Sigmoid colon (tissue), 7 donors: Measurements from ENCODE around the gene NBEAL1. TPM values are rescaled to one million over a fixed set of nuclear protein-coding genes. Genes with fewer than 3 reads are reported as not detected.
"Not testable (repeated sequence)": the region's sequence is repeated elsewhere in the genome, so short reads cannot be mapped to it uniquely, and the experiment has no call there.

ENCODE experiments used
- DNase-seq: peaks from one replicate; pipeline ENCODE4 v3.0.0-alpha.2; 2019
- H3K27ac ChIP-seq, 4 donors: fragments of 200-600 bp; sonication (generic); one replicate each; pipeline ENCODE4 v1.5.1; 2016 to 2019; ENCODE audit warnings: mild to moderate bottlenecking in 1 of 4
- H3K27me3 ChIP-seq, 3 donors: fragments of 200-600 bp; sonication (generic); one replicate each; pipeline ENCODE4 v1.5.1; 2019; ENCODE audit warnings: mild to moderate bottlenecking in 1 of 3
- H3K36me3 ChIP-seq, 4 donors: fragments of 200-600 bp; sonication (generic); one replicate each; pipeline ENCODE4 v1.5.1; 2016 to 2019
- H3K4me1 ChIP-seq, 4 donors: fragments of 200-600 bp; sonication (generic); one replicate each; pipeline ENCODE4 v1.5.1; 2017 to 2019
- H3K4me3 ChIP-seq, 4 donors: fragments of 200-600 bp; sonication (generic); one replicate each; pipeline ENCODE4 v1.5.1; 2017 to 2019; ENCODE audit warnings: mild to moderate bottlenecking in 2 of 4, moderate library complexity in 1 of 4
- H3K9me3 ChIP-seq, 4 donors: fragments of 200-600 bp in 3 of 4; sonication (generic) in 3 of 4; one replicate each; pipeline versions ENCODE4 v1.5.1 to v1.6.1; 2013 to 2019
- EP300 ChIP-seq, 4 donors: sonication (generic); formaldehyde crosslinking; IDR thresholded peaks; one replicate each; pipeline ENCODE4 v1.6.1; 2017; ENCODE audit warnings: antibody characterized with exemption in 4 of 4
- POLR2A ChIP-seq, 2 donors: fragments of 450-650 bp; IDR thresholded peaks; one replicate each; pipeline ENCODE4 v1.6.1; 2016; ENCODE audit warnings: antibody characterized with exemption in 2 of 2, mild to moderate bottlenecking in 2 of 2, moderate library complexity in 2 of 2
- POLR2AphosphoS5 ChIP-seq, 4 donors: sonication (generic); formaldehyde crosslinking; IDR thresholded peaks; one replicate each; pipeline ENCODE4 v1.6.1; 2017; ENCODE audit warnings: antibody characterized with exemption in 4 of 4
- WGBS, 2 donors: extraction: QIAGEN DNeasy Blood & Tissue Kit; methylation state at CpG; one replicate each; pipeline ENCODE4 v1.1.7; 2013; 5-methylcytosine and 5-hydroxymethylcytosine counted together
- intact Hi-C: fragments of 100-400 bp; cut with DNase I; formaldehyde crosslinking; loops from one replicate; pipeline ENCODE4 v1.15.1; 2023
- polyA plus RNA-seq, 3 donors: library from polyadenylated mRNA; stranded (reverse); fragments of 200-250 nt; gene quantifications; one replicate each; pipeline ENCODE4 v1.2.3, GENCODE V29; 2013
- small RNA-seq, 3 donors: library from RNA; depleted of rRNA; stranded (forward); fragments of <200 nt; gene quantifications; one replicate each; pipeline ENCODE3, GENCODE V24; 2016
- total RNA-seq, 4 donors: library from RNA; depleted of rRNA; stranded (reverse); fragments of >200 nt; gene quantifications; one replicate each; pipeline ENCODE4 v1.1.0, GENCODE V29; 2016
- TF ChIP-seq, protein P1 (sequence below), 4 experiments: fragments of 450-650 bp in 3 of 4; fragments of 200-600 bp in 1 of 4; IDR thresholded peaks; one replicate each; pipeline ENCODE4 v1.5.1; 2016 to 2019; ENCODE audit warnings: antibody characterized with exemption in 4 of 4, mild to moderate bottlenecking in 3 of 4, moderate library complexity in 2 of 4
- donor health status: healthy with polysubstance abuse.
- donor health status: Bipolar disorder and iron deficiency.
- donor health status: healthy.

The NBEAL1 gene
- total and polyA plus RNA-seq, 7 donors, result 8.5 to 39.1 (median 22.7) TPM

DNA sequence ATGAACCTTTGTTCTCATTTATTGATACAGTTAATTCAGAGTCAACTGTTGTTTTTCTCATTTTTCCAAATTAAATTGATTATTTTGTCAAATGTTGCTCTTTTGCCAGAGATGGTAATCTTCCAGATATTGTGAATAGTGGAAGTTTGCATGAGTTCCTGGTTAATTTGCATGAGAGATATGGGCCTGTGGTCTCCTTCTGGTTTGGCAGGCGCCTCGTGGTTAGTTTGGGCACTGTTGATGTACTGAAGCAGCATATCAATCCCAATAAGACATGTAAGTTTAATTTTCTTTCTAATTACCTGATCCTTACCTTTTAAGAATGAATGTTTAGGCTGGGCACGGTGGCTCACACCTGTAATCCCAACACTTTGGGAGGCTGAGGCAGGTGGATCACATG lies 232.0 kb downstream of the NBEAL1 start:
- Histone ChIP-seq H3K4me1 (no peaks in the 10 kb centered on the region), H3K27me3 (no peaks in the 10 kb centered on the region), H3K36me3 (peaks cover 0 to 70% (median 5%) of the 10 kb centered on the region in 4 donors), H3K4me3 (no peak overlapping the region), H3K27ac (no peak overlapping the region), H3K9me3 (no peaks in the 10 kb centered on the region)
- no peak for DNase-seq
- intact Hi-C loops, result no loop called here
- TF ChIP-seq POLR2A (IDR thresholded peaks at IDR 0.05), result no peak
- TF ChIP-seq POLR2AphosphoS5 (IDR thresholded peaks at IDR 0.05), result no peak
- TF ChIP-seq, protein P1, sequence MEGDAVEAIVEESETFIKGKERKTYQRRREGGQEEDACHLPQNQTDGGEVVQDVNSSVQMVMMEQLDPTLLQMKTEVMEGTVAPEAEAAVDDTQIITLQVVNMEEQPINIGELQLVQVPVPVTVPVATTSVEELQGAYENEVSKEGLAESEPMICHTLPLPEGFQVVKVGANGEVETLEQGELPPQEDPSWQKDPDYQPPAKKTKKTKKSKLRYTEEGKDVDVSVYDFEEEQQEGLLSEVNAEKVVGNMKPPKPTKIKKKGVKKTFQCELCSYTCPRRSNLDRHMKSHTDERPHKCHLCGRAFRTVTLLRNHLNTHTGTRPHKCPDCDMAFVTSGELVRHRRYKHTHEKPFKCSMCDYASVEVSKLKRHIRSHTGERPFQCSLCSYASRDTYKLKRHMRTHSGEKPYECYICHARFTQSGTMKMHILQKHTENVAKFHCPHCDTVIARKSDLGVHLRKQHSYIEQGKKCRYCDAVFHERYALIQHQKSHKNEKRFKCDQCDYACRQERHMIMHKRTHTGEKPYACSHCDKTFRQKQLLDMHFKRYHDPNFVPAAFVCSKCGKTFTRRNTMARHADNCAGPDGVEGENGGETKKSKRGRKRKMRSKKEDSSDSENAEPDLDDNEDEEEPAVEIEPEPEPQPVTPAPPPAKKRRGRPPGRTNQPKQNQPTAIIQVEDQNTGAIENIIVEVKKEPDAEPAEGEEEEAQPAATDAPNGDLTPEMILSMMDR (IDR thresholded peaks at IDR 0.05), result no peak
- no peak for TF ChIP-seq EP300 (IDR thresholded peaks at IDR 0.05)
- WGBS, 2 donors, result 93 to 97% methylated on average over 3 of the region's 3 CpGs

DNA sequence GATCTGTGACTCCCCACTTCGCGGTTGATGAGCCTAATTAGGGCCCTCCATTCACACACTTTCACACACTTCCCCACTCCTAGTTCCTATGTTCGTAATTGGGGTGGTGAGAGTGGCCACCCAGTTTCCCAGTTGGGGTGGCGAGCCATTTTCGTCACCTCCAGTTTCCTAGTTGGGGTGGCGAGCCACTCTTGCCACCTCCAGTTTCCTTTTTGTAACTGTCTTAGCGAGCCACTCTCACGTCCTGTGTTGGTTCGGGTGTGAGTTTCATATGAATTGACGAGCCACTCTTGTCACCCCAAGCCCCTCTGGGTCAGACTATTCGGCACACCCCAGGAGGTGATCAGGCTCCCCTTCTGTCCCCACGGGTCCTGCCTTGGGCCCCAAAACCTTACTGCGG lies 238.1 kb downstream of the NBEAL1 start:
- no peak overlapping the region for H3K4me3 ChIP-seq
- no peaks in the 10 kb centered on the region for H3K9me3 ChIP-seq
- WGBS, 2 donors, result 94 to 98% methylated on average over 13 of the region's 13 CpGs
- no peak for DNase-seq
- intact Hi-C loops, result no loop called here
- H3K27me3 ChIP-seq, result no peaks in the 10 kb centered on the region
- peaks cover 0 to 63% (median 21%) of the 10 kb centered on the region in 4 donors for H3K36me3 ChIP-seq
- TF ChIP-seq EP300 (IDR thresholded peaks at IDR 0.05), result no peak
- no peak for TF ChIP-seq POLR2A (IDR thresholded peaks at IDR 0.05)
- TF ChIP-seq, protein P1 (IDR thresholded peaks at IDR 0.05), result no peak
- no peak for TF ChIP-seq POLR2AphosphoS5 (IDR thresholded peaks at IDR 0.05)
- no peaks in the 10 kb centered on the region for H3K4me1 ChIP-seq
- H3K27ac ChIP-seq, result no peak overlapping the region

DNA sequence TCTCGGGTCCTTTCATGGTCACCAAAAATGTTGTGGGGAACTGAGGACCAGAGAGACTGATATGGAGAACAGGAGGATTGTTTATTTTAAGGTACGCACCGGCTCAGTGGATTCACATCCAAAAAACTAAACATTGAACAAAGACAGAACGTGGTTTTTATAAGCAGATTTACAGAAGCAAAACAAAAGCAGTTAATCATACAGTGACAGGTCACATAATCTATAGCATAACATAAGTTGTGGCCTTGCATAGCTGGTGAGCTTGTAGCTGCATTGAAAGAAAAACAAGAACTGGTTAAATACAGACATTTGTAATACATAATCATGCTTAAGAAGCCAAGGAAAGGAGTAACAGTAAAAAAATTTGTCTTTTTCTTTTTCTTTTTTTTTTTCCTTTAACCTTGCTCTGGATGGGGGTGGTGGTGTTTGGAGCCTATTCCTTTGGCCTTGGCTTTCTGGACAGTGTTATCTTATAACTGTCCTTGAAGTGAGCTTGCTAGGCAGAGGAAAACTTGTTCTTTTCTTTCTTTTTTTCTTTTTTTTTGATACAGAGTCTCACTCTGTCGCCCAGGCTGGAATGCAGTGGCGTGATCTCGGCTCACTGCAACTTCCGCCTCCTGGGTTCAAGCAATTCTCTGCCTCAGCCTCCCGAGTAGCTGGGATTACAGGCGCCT lies 238.9 kb downstream of the NBEAL1 start:
- H3K36me3 ChIP-seq, result peaks cover 0 to 63% (median 20%) of the 10 kb centered on the region in 4 donors
- H3K4me3 ChIP-seq, DNase-seq, H3K27me3 ChIP-seq, H3K4me1 ChIP-seq, H3K27ac ChIP-seq, intact Hi-C loops, H3K9me3 ChIP-seq: not testable (repeated sequence)
- WGBS, 2 donors, result 82 to 87% methylated on average over 10 of the region's 10 CpGs

DNA sequence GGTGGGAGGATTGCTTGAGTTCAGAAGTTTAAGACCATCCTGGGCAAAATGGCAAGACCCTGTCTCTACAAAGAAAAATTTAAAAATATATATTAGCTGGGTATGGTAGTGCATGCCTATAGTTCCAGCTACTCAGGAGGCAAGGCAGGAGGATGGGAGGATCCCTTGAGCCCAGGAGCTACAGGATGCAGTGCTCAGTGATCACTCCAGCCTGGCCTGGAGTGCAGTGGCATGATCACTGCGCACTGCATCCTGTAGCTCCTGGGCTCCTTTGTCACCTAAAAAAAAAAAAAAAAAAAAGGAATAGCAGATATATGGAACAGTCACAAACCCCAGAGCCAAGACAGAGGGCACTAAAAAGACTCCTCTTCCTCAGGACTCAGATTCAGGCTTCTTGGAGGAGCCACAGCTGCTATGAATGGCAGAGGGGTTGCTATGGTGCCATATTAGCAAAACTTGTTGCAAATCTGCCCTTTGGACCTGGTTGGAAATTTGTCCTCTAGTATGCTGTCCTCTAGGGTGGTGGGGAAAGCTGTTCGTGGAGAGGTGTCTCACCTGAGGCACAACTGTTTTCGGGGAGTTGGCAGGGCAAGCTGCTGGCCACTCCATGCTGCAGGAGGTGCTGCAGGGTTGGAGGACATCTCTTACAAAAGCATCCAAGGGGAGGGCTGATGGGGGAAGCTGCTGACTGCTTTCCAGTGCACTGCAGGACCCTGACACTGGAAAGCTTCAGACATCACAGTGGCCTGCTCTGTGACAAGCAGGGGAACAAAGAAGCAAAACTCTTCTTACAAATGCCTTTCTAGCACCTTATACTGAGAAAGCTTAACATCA lies 246.9 kb downstream of the NBEAL1 start:
- Histone ChIP-seq H3K9me3 (no peaks in the 10 kb centered on the region), H3K27me3 (no peaks in the 10 kb centered on the region), H3K36me3 (peaks cover 4 to 54% (median 12%) of the 10 kb centered on the region in 4 donors), H3K27ac (no peak overlapping the region), H3K4me1 (no peaks in the 10 kb centered on the region), H3K4me3 (no peak overlapping the region)
- TF ChIP-seq POLR2AphosphoS5 (IDR thresholded peaks at IDR 0.05), result no peak
- no peak for TF ChIP-seq EP300 (IDR thresholded peaks at IDR 0.05)
- TF ChIP-seq, protein P1 (IDR thresholded peaks at IDR 0.05), result no peak
- no peak for TF ChIP-seq POLR2A (IDR thresholded peaks at IDR 0.05)
- no peak for DNase-seq
- WGBS, 2 donors, result 91 to 95% methylated on average over 3 of the region's 3 CpGs
- intact Hi-C loops, result no loop called here

Small RNA genes lying within 50 kb of the gene (small RNA-seq; reads per million reads assigned to genes)
- 0 reads per million in 3 donors for gene AC010900.2
- gene RF00408, result 0 reads per million in 3 donors
- 0 reads per million in 3 donors for gene RN7SL670P

Other genes starting within 250 kb of the NBEAL1 start
- 10 to 100 TPM; 15.7 to 28.8 (median 25.1) TPM for gene ICA1L, start 143.1 kb upstream of the NBEAL1 start, total RNA-seq
- gene ICA1L, start 143.1 kb upstream of the NBEAL1 start, polyA plus RNA-seq, result 1 to 10 TPM in 2 of 3 donors, under 1 TPM in 1; 0.46 to 1.8 (median 1.3) TPM
- gene WDR12, start 103.2 kb upstream of the NBEAL1 start, total RNA-seq, result 10 to 100 TPM in 2 of 4 donors, 1 to 10 TPM in 2; 3.3 to 23.0 (median 10.9) TPM
- 10 to 100 TPM; 16.4 to 20.4 (median 20.1) TPM for gene WDR12, start 103.2 kb upstream of the NBEAL1 start, polyA plus RNA-seq
- 10 to 100 TPM; 15.9 to 23.5 (median 18.9) TPM for gene CARF, start 102.6 kb upstream of the NBEAL1 start, total RNA-seq
- gene CARF, start 102.6 kb upstream of the NBEAL1 start, polyA plus RNA-seq, result 1 to 10 TPM; 2.3 to 2.8 (median 2.4) TPM
- gene CYP20A1, start 224.1 kb downstream of the NBEAL1 start, total RNA-seq, result 10 to 100 TPM; 22.7 to 35.4 (median 28.2) TPM
- gene CYP20A1, start 224.1 kb downstream of the NBEAL1 start, polyA plus RNA-seq, result 10 to 100 TPM in 1 of 3 donors, 1 to 10 TPM in 2; 4.8 to 10.8 (median 6.2) TPM